ENCODE results near the gene OPCML.

OPCML gene

GRCh38 chr11:132365650-132366049 is 1166.7 kb downstream of the OPCML start:
- H3K27me3 ChIP-seq (ENCODE audit: control insufficient read depth, insufficient read depth, low read length): no peaks in the 10 kb centered on the region
- no peaks in the 10 kb centered on the region for H3K36me3 ChIP-seq (ENCODE audit: control insufficient read depth, insufficient read depth, low read length)
- H3K9ac ChIP-seq (ENCODE audit: low read length): no peak overlapping the region

More at GRCh38 chr11:132365650-132366049, 1166.7 kb downstream of the OPCML start:
- Histone ChIP-seq H3K27ac (ENCODE audit: low read depth, low read length) (no peak overlapping the region), H3K4me3 (ENCODE audit: low read depth, low read length) (no peak overlapping the region), H3K4me1 (ENCODE audit: control insufficient read depth, insufficient read depth, low read length) (no peaks in the 10 kb centered on the region), H3K9me3 (ENCODE audit: control insufficient read depth, insufficient read depth, low read depth, low read length) (no peaks in the 10 kb centered on the region)
